ENCODE data around the gene PVALEF. TPM values are rescaled to one million over a fixed set of nuclear protein-coding genes. Genes with fewer than 3 reads are reported as not detected.
"Not testable (repeated sequence)": the region's sequence is repeated elsewhere in the genome, so short reads cannot be mapped to it uniquely, and the experiment has no call there.

PVALEF gene
- polyA plus RNA-seq, 1 of the 3 experiments (the other 2 are of a cell fraction), result not detected

- H3F3A ChIP-seq (replicated peaks; ENCODE audit: insufficient read depth), result no peaks in the 10 kb centered on the region
- no peaks in the 10 kb centered on the region for H3K9me2 ChIP-seq
- H3K4me3 ChIP-seq (ENCODE audit: low read depth in 2 of 2, low read length in 1 of 2), result no peak overlapping the region
- H3K27me3 ChIP-seq (ENCODE audit: insufficient read depth), result no peaks in the 10 kb centered on the region
- H2AFZ ChIP-seq (ENCODE audit: low read depth), result no peak overlapping the region
- ChIA-PET CTCF (interaction anchor here (0.8 to 8.8 kb wide), 11 partner anchors 9 to 339 kb away, joined by 3 to 147 read pairs (median 28); partner anchors contain the start of genes AATK, NDUFAF8, PVALEF and TEPSIN), POLR2A (no interaction called here)
- no peaks in the 10 kb centered on the region for H3K79me2 ChIP-seq (ENCODE audit: insufficient read depth)
- H3K4me1 ChIP-seq (ENCODE audit: control insufficient read depth in 1 of 2, insufficient read depth in 2 of 2, low read depth in 1 of 2, low read length in 1 of 2), result peaks cover 0 to 3% of the 10 kb centered on the region in 2 experiments; a peak in 1 of 4 replicates
- WGBS (ENCODE audit: low lambda C conversion rate), result 81% methylated on average over 10 of the region's 14 CpGs
- H3K27ac ChIP-seq (ENCODE audit: low read depth in 2 of 2, low read length in 1 of 2), result no peak overlapping the region
- no peak for DNase-seq
- TF ChIP-seq MAX (IDR thresholded peaks at IDR 0.05; ENCODE audit: low read depth), result no peak
- no peak for TF ChIP-seq TCF12 (IDR thresholded peaks at IDR 0.05)
- no peak for TF ChIP-seq MXI1 (IDR thresholded peaks at IDR 0.05; ENCODE audit: low read depth, low read length)
- TF ChIP-seq ELF1 (IDR thresholded peaks at IDR 0.05), result no peak
- no peak for TF ChIP-seq TAF1 (IDR thresholded peaks at IDR 0.05; ENCODE audit: borderline replicate concordance, low read depth, low read length)
- no peak for TF ChIP-seq GABPA (IDR thresholded peaks at IDR 0.05; ENCODE audit: low read depth)
- no peak for TF ChIP-seq ZBTB33 (IDR thresholded peaks at IDR 0.05; ENCODE audit: borderline replicate concordance, low read depth)
- no peak for TF ChIP-seq POLR2AphosphoS5 (IDR thresholded peaks at IDR 0.05; ENCODE audit: low read depth, low read length)
- no peak for TF ChIP-seq SMC3 (IDR thresholded peaks at IDR 0.05; ENCODE audit: low read depth, low read length)
- TF ChIP-seq RXRA (IDR thresholded peaks at IDR 0.05; ENCODE audit: borderline replicate concordance, low read depth), result no peak
- no peak for TF ChIP-seq FOSL2 (IDR thresholded peaks at IDR 0.05; ENCODE audit: borderline replicate concordance, low read depth)
- TF ChIP-seq PBX3 (IDR thresholded peaks at IDR 0.05), result no peak
- TF ChIP-seq JUND (IDR thresholded peaks at IDR 0.05), result no peak
- no peak for TF ChIP-seq RAD21 (IDR thresholded peaks at IDR 0.05; ENCODE audit: low read length)
- TF ChIP-seq EP300 (IDR thresholded peaks at IDR 0.05; ENCODE audit: borderline replicate concordance in 1 of 2, low read depth in 1 of 2, low read length in 1 of 2), result no peak
- no peak for TF ChIP-seq USF1 (IDR thresholded peaks at IDR 0.05; ENCODE audit: borderline replicate concordance, low read depth)
- no peak overlapping the region for H3K9ac ChIP-seq
- no peaks in the 10 kb centered on the region for H4K20me1 ChIP-seq (ENCODE audit: insufficient read depth)
- H3K9me3 ChIP-seq, result no peaks in the 10 kb centered on the region
- H3K36me3 ChIP-seq (replicated peaks in 1 of 2; ENCODE audit: control insufficient read depth in 1 of 2, insufficient read depth in 2 of 2, low read length in 1 of 2), result no peaks in the 10 kb centered on the region
- no peak overlapping the region for H3K4me2 ChIP-seq
Observed at GRCh38 chr17:81144423-81144781, 20.9 kb upstream of the PVALEF start.

GRCh38 chr17:81146208-81146607 is 19.1 kb upstream of the PVALEF start:
- H3K4me1 ChIP-seq (ENCODE audit: control insufficient read depth in 1 of 2, insufficient read depth in 2 of 2, low read depth in 1 of 2, low read length in 1 of 2); H4K20me1 ChIP-seq (ENCODE audit: insufficient read depth); POLR2A ChIA-PET; H3K27me3 ChIP-seq (ENCODE audit: insufficient read depth); H3K36me3 ChIP-seq (replicated peaks in 1 of 2; ENCODE audit: control insufficient read depth in 1 of 2, insufficient read depth in 2 of 2, low read length in 1 of 2); H3K9ac ChIP-seq; H2AFZ ChIP-seq (ENCODE audit: low read depth); DNase-seq; H3F3A ChIP-seq (replicated peaks; ENCODE audit: insufficient read depth); H3K79me2 ChIP-seq (ENCODE audit: insufficient read depth); H3K4me3 ChIP-seq (ENCODE audit: low read depth in 2 of 2, low read length in 1 of 2); H3K4me2 ChIP-seq; H3K9me3 ChIP-seq; H3K9me2 ChIP-seq; H3K27ac ChIP-seq (ENCODE audit: low read depth in 2 of 2, low read length in 1 of 2): not testable (repeated sequence)
- CTCF ChIA-PET, result interaction anchor here (1.5 to 8.8 kb wide), 4 partner anchors 8 to 93 kb away, joined by 5 to 147 read pairs (median 97); partner anchors contain the start of genes NDUFAF8 and TEPSIN
- 63% methylated on average over 10 of the region's 10 CpGs for WGBS (ENCODE audit: low lambda C conversion rate)
